CD8-positive, alpha-beta memory T cell (primary cell): ENCODE data around the gene FAM177B. TPM values are rescaled to one million over a fixed set of nuclear protein-coding genes. Genes with fewer than 3 reads are reported as not detected.
A peak's percentile ranks its signal among the peaks of the same experiment; 100 is the strongest.
"Not testable (repeated sequence)": the region's sequence is repeated elsewhere in the genome, so short reads cannot be mapped to it uniquely, and the experiment has no call there.

ENCODE experiments used
- CTCF ChIA-PET: fragments of 350-600 bp; sonication (Branson Sonifier 250); formaldehyde crosslinking; loops from one replicate; lab custom pipeline; 2021; ENCODE audit warnings: antibody characterized with exemption; lab: Charles Lee
- POLR2A ChIA-PET: fragments of 350-600 bp; sonication (Branson Sonifier 250); formaldehyde crosslinking; loops from one replicate; lab custom pipeline; 2021; ENCODE audit warnings: antibody characterized with exemption; lab: Charles Lee
- DNase-seq, 5 donors: peaks; one replicate each; pipeline versions ENCODE4 v3.0.0 to v3.0.0-alpha.2; 2020 to 2022; ENCODE audit warnings: mixed read lengths in 1 of 5
- H3K27ac ChIP-seq: one replicate; pipeline ENCODE4 v1.7.0; 2013; ENCODE audit warnings: low read depth, mild to moderate bottlenecking, low read length, moderate library complexity
- H3K27me3 ChIP-seq: 2 replicates; pipeline ENCODE4 v1.7.0; 2013; ENCODE audit warnings: low read length, mild to moderate bottlenecking; ENCODE audit not compliant: insufficient read depth, poor library complexity, severe bottlenecking
- H3K36me3 ChIP-seq: 2 replicates; pipeline ENCODE4 v1.7.0; 2013; ENCODE audit warnings: mild to moderate bottlenecking, low read length, moderate library complexity; ENCODE audit not compliant: insufficient read depth
- H3K4me1 ChIP-seq: 2 replicates; pipeline ENCODE4 v1.7.0; 2013; ENCODE audit warnings: mild to moderate bottlenecking, low read length, moderate library complexity; ENCODE audit not compliant: insufficient read depth
- H3K4me3 ChIP-seq: 2 replicates; pipeline ENCODE4 v1.7.0; 2013; ENCODE audit warnings: mild to moderate bottlenecking, low read length
- H3K9me3 ChIP-seq: 2 replicates; pipeline ENCODE4 v1.7.0; 2013; ENCODE audit warnings: mild to moderate bottlenecking, low read length
- H3K27ac Mint-ChIP-seq, 8 donors: one replicate each; pipeline ENCODE4 v1.8.0; 2020 to 2021; ENCODE audit warnings: mixed read lengths in 8 of 8, mild to moderate bottlenecking in 6 of 8, inconsistent platforms in 3 of 8, moderate library complexity in 3 of 8
- H3K27me3 Mint-ChIP-seq, 2 donors: one replicate each; pipeline ENCODE4 v1.8.0; 2020 to 2021; ENCODE audit warnings: mixed read lengths in 2 of 2, mild to moderate bottlenecking in 1 of 2, moderate library complexity in 1 of 2
- H3K36me3 Mint-ChIP-seq, 3 donors: one replicate each; pipeline ENCODE4 v1.8.0; 2020 to 2021; ENCODE audit warnings: mixed read lengths in 3 of 3, inconsistent platforms in 1 of 3, mild to moderate bottlenecking in 1 of 3
- H3K4me1 Mint-ChIP-seq, 3 donors: one replicate each; pipeline ENCODE4 v1.8.0; 2020 to 2021; ENCODE audit warnings: mixed read lengths in 3 of 3, inconsistent platforms in 1 of 3, mild to moderate bottlenecking in 1 of 3
- H3K4me3 Mint-ChIP-seq, 7 donors: one replicate each; pipeline ENCODE4 v1.8.0; 2020 to 2021; ENCODE audit warnings: mixed read lengths in 7 of 7, mild to moderate bottlenecking in 6 of 7, moderate library complexity in 4 of 7, inconsistent platforms in 2 of 7
- H3K9me3 Mint-ChIP-seq, 5 donors: one replicate each; pipeline ENCODE4 v1.8.0; 2020 to 2022; ENCODE audit warnings: mixed read lengths in 5 of 5, mild to moderate bottlenecking in 3 of 5, moderate library complexity in 2 of 5, inconsistent platforms in 1 of 5
- polyA plus RNA-seq: library from polyadenylated mRNA; unstranded; fragments of 300-500 nt; fragmentation: Illumina TruSeq; gene quantifications from one replicate; pipeline ENCODE4 v1.2.3, GENCODE V29; 2021
- total RNA-seq, 2 experiments: library from RNA; stranded (reverse); gene quantifications; one replicate each; pipeline ENCODE4 v1.2.3, GENCODE V29; 2021

The FAM177B gene
- total and polyA plus RNA-seq, 3 experiments from 2014 or later, result not detected

DNA sequence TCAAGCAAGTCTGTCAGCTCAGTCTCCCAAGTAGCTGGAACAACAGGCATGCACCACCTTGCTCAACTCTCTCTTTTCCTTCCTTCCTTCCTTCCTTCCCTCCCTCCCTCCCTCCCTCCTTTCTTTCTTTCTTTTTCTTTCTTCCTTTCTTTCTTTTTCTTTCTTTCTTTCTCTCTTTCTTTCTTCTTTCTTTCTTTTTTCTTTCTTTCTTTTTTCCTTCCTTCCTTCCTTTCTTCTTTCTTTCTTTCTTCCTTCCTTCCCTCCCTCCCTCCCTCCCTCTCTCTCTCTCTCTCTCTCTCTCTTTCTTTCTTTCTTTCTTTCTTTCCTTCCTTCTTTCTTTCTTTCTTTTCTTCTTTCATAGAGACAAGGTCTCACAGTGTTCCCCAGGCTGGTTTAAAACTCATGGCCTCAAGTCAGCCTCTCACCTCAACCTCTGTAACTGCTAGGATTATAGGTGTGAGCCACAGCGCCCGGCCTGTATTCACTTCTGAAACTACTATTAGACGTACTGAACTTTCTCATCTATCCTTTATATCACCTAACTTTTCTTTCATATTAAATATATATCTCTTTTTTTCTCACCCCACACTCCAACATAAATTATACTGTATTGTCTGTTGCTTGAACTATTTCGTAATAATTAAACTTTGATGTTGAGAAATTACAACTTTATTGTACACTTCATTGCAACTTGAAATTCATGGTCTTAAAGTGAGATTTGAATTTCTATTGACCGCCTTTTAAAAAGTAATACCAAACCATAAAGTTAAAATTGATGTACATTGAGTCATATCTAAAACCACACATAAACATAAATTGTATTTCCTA is 4.8 kb downstream of the FAM177B start:
- H3K36me3 ChIP-seq, H3K4me3 ChIP-seq, POLR2A ChIA-PET, H3K4me1 ChIP-seq, CTCF ChIA-PET, H3K36me3 Mint-ChIP-seq, H3K9me3 ChIP-seq, H3K27me3 ChIP-seq, H3K9me3 Mint-ChIP-seq, DNase-seq, H3K27me3 Mint-ChIP-seq, H3K4me3 Mint-ChIP-seq, H3K27ac ChIP-seq, H3K4me1 Mint-ChIP-seq: not testable (repeated sequence)
- H3K27ac Mint-ChIP-seq, result peak overlapping the region in 1 of 8 donors; percentile 70

DNA sequence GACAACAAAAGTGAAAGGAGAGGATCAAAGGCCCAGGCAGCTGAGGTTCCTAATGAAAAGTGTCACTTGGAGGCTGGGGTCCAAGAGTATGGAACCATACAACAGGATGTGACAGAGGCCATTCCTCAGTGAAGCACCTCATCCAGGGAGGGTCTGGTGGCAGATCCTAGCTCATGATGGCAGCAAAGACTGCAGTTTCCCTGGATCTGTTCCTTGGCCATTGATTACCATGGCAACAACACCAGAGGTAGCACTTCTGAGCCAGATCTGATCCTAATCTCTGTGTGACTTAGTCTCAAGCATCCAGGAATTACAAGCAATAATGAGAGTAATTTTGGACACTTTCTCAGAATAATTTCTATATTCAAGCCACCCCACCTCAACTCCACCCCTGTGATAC is 12.9 kb downstream of the FAM177B start:
- Mint-ChIP-seq H3K36me3 (no peaks in the 10 kb centered on the region), H3K9me3 (no peaks in the 10 kb centered on the region), H3K27me3 (peaks cover 2 to 37% of the 10 kb centered on the region in 2 donors), H3K27ac (no peak overlapping the region), H3K4me3 (no peak overlapping the region), H3K4me1 (no peaks in the 10 kb centered on the region)
- no peak for DNase-seq
- Histone ChIP-seq H3K9me3 (no peaks in the 10 kb centered on the region), H3K36me3 (no peaks in the 10 kb centered on the region), H3K27ac (no peak overlapping the region), H3K27me3 (no peaks in the 10 kb centered on the region), H3K4me1 (no peaks in the 10 kb centered on the region), H3K4me3 (no peak overlapping the region)
- CTCF ChIA-PET, result no interaction called here
- POLR2A ChIA-PET, result no interaction called here

DNA sequence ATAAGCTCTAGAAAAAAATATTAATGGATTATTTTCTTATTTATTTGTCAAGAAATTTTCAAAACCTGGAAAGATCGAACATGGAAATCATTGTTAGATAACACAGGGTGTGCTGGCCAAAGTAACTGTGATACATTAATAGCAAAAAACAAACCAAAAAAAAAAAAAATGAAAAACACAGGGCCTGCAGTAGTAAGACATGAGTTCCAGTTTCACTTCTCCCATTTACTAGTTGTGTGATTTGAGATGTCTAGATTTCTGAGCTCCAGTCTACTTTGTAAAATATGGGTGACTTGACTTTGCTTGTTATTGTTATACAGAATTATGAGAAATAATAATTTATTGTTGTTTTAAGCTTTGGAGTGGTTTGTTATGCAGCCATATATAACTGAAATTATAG is 13.6 kb downstream of the FAM177B start:
- H3K9me3 Mint-ChIP-seq, result no peaks in the 10 kb centered on the region
- H3K4me3 ChIP-seq, result no peak overlapping the region
- no peaks in the 10 kb centered on the region for H3K36me3 ChIP-seq
- POLR2A ChIA-PET, result no interaction called here
- no peak for DNase-seq
- H3K27me3 ChIP-seq, result no peaks in the 10 kb centered on the region
- no peaks in the 10 kb centered on the region for H3K36me3 Mint-ChIP-seq
- H3K9me3 ChIP-seq, result no peaks in the 10 kb centered on the region
- H3K27ac ChIP-seq, result no peak overlapping the region
- H3K27me3 Mint-ChIP-seq, result peaks cover 2 to 41% of the 10 kb centered on the region in 2 donors
- H3K4me1 ChIP-seq, result no peaks in the 10 kb centered on the region
- CTCF ChIA-PET, result no interaction called here
- H3K27ac Mint-ChIP-seq, result no peak overlapping the region
- no peak overlapping the region for H3K4me3 Mint-ChIP-seq
- no peaks in the 10 kb centered on the region for H3K4me1 Mint-ChIP-seq

DNA sequence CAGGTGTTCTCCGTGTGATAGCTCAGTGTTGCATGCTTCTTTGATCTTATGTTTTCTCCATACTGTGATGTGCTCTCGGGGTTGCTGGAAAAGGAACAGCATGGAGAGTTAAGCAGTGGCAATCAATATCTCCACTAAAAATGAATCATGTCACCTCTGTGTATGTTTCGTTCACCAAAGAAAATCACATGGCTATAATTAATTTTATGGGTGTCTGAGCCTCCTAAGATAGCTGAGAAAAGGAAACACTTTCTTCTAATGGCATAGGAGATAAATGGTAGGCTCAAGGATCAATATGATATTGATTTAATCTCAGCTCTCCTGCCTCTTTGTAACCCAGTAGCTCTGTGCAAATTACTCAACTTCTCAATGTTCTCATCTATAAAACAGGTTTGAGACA is 14.3 kb downstream of the FAM177B start:
- H3K4me3 Mint-ChIP-seq, result no peak overlapping the region
- no peaks in the 10 kb centered on the region for H3K4me1 Mint-ChIP-seq
- no peak overlapping the region for H3K27ac ChIP-seq
- no peak overlapping the region for H3K4me3 ChIP-seq
- no peaks in the 10 kb centered on the region for H3K9me3 ChIP-seq
- no peaks in the 10 kb centered on the region for H3K4me1 ChIP-seq
- no peaks in the 10 kb centered on the region for H3K36me3 ChIP-seq
- ChIA-PET POLR2A (no interaction called here), CTCF (no interaction called here)
- H3K27ac Mint-ChIP-seq, result no peak overlapping the region
- peaks cover 2 to 42% of the 10 kb centered on the region in 2 donors for H3K27me3 Mint-ChIP-seq
- DNase-seq, result no peak
- no peaks in the 10 kb centered on the region for H3K27me3 ChIP-seq
- no peaks in the 10 kb centered on the region for H3K9me3 Mint-ChIP-seq
- H3K36me3 Mint-ChIP-seq, result no peaks in the 10 kb centered on the region

DNA sequence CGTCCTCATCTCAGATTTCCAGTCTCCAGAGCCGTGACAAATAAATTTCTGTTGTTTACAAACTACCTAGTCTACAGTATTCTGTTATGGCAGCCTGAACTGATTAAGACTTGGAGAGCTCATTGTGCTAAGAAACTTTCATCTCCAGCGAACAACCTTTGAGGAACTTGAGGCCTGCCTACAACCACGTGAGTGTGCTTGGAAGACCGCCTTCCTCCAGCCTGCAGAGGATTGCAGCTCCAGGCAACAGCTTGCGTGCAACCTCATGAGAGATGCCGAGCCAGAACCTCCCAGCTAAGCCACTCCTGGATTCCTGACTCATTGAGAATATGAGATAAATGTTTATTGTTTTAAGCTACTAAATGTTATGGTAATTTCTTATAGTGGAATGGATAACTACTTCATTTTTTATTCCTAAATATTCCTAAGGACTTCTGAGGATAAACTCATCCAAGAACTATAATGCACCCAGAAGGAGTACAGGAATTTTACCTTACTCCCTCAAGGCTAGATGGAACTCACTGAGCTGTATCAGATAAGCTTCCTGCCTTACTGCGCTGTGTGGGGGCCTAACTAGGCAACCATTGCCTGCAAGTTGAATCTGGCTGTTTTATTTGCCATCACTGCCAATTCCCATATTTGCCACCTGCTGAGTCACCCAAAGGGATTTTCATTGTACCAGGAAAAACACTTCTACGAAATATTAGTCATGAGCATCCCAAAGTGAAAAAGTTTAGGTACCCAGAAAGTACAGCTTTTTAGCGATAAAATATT is 17.6 kb downstream of the FAM177B start:
- Mint-ChIP-seq H3K27ac (no peak overlapping the region), H3K4me3 (no peak overlapping the region)
- CTCF ChIA-PET, result interaction anchor here (0.6 kb wide), 1 partner anchor 32 kb away, joined by 3 read pairs; no protein-coding TSS in a partner anchor

DNA sequence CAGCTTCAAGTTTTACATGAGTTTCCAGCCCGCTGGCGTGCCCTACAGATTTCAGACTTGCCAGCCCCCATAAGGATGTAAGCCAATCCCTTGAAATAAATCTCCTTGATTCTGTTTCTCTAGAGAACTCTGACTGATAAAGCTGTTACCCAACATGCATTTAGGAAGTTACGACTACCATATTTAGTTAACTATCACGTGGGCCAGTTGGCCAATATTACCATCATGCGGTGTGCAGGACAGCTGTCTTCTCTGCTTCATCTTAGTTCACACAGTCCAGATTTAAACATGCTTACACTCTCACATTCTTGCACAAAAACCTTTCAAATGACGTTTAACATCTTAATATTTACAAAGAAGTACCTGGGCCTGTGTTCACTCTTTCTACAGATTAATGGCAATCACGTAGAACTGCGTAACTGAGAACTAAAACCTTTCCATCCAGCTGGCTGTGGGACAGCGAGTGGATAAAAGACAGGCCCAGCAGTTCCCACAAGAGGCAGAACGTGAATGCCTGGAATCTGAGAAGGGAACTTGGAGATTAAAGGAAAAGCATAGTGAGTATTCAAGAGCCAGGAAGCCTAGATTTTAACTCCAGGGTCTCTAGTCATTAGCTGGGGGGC is 20.8 kb downstream of the FAM177B start:
- DNase-seq, result no peak
- Mint-ChIP-seq H3K9me3 (peaks cover 0 to 6% (median 0%) of the 10 kb centered on the region in 5 donors), H3K36me3 (peaks cover 0 to 4% (median 0%) of the 10 kb centered on the region in 3 donors), H3K27ac (no peak overlapping the region), H3K4me1 (no peaks in the 10 kb centered on the region), H3K27me3 (peaks cover 0 to 51% of the 10 kb centered on the region in 2 donors), H3K4me3 (no peak overlapping the region)
- Histone ChIP-seq H3K4me3 (no peak overlapping the region), H3K27me3 (no peaks in the 10 kb centered on the region), H3K4me1 (no peaks in the 10 kb centered on the region), H3K27ac (no peak overlapping the region), H3K9me3 (no peaks in the 10 kb centered on the region), H3K36me3 (no peaks in the 10 kb centered on the region)
- POLR2A ChIA-PET, result interaction anchor here (0.6 kb wide), 1 partner anchor 170 kb away, joined by 3 read pairs; no protein-coding TSS in a partner anchor
- CTCF ChIA-PET, result no interaction called here

More for the DNA sequence above, 17.6 kb downstream of the FAM177B start:
- Histone ChIP-seq H3K4me1 (no peaks in the 10 kb centered on the region), H3K4me3 (no peak overlapping the region), H3K36me3 (no peaks in the 10 kb centered on the region), H3K9me3 (no peaks in the 10 kb centered on the region), H3K27me3 (no peaks in the 10 kb centered on the region), H3K27ac (no peak overlapping the region)
- DNase-seq, result no peak
- no peaks in the 10 kb centered on the region for H3K9me3 Mint-ChIP-seq
- H3K36me3 Mint-ChIP-seq, result no peaks in the 10 kb centered on the region
- no peaks in the 10 kb centered on the region for H3K4me1 Mint-ChIP-seq
- peaks cover 0 to 32% of the 10 kb centered on the region in 2 donors for H3K27me3 Mint-ChIP-seq
- POLR2A ChIA-PET, result no interaction called here

DNA sequence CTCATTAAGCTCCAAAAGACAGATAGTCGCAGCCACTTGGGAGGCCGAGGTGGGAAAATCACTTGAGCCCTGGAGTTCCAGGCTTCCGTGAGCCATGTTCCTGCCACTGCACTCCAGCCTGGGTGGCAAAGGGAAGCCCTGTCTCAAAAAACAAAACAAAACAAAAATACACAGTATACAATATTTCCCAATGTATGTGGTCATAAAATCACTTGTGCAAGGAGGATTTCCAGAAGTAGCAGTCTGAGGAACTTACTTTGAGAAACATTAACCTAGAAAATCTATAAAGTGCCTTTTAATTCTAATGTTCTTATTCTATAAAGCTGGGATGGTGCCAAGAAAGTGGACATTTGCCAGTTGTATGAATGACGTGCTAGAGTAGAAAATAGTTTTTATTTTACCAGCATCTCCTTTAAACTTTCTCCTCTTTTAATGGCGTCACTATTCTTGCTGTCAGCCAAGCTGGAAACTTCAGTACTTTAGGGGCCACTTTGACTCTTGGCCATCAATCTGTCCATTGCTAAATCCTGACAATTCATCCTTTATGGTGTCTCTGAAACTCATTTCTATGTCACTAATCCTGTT is 22.5 kb downstream of the FAM177B start:
- Histone ChIP-seq H3K4me3 (no peak overlapping the region), H3K27ac (no peak overlapping the region), H3K36me3 (no peaks in the 10 kb centered on the region), H3K4me1 (no peaks in the 10 kb centered on the region), H3K9me3 (no peaks in the 10 kb centered on the region), H3K27me3 (no peaks in the 10 kb centered on the region)
- CTCF ChIA-PET, result interaction anchor here (1.2 kb wide), 1 partner anchor 20 kb away, joined by 3 read pairs; no protein-coding TSS in a partner anchor
- Mint-ChIP-seq H3K4me3 (no peak overlapping the region), H3K27ac (no peak overlapping the region), H3K36me3 (peaks cover 0 to 12% (median 0%) of the 10 kb centered on the region in 3 donors), H3K4me1 (no peaks in the 10 kb centered on the region), H3K9me3 (peaks cover 0 to 8% (median 2%) of the 10 kb centered on the region in 5 donors), H3K27me3 (peaks cover 7 to 59% of the 10 kb centered on the region in 2 donors)
- POLR2A ChIA-PET, result no interaction called here
- no peak for DNase-seq
